ENCODE data around the gene CRACR2B. TPM values are rescaled to one million over a fixed set of nuclear protein-coding genes. Genes with fewer than 3 reads are reported as not detected.

CRACR2B gene
- total RNA-seq, 1 donor from 2014 or later: 1.5 TPM

DNA sequence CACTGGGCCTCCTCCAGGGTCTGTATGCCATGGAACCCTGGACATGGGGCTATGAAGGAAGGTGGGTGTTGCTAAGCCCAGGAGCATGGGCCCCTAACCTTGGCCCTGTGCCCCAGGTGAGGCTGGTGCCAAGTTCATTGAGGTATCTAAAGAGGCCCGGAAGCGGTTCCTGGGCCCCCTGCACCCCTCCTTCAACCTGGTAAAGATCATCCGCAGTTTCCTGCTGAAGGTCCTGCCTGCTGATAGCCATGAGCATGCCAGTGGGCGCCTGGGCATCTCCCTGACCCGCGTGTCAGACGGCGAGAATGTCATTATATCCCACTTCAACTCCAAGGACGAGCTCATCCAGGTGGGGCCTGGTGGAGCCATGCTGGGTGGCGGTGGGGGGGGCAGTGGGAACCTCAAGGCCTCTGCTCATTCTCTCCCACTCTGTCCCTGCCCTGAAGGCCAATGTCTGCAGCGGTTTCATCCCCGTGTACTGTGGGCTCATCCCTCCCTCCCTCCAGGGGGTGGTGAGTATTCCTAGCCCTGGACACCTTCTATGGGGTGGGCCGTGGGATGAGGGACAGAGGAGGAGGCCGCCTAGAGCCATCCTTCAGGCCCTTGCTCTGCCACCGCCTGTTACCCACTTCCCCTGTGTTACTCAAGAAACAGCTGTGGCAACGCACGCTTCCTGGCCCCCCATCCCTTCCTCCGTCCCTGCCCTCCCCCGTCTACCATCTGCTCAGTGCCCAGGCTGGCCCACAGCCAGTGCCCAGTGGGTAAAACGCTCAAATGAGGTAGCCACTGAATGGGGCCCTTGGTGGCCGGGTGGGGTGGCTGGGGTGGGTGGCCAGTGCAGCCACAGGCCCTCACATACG lies 6.0 kb upstream of the CRACR2B start:
- no peak for DNase-seq
- H3K27ac Mint-ChIP-seq: no peak overlapping the region
- no peaks in the 10 kb centered on the region for H3K9me3 Mint-ChIP-seq
- peak overlapping the region; percentile 35 for H3K4me3 Mint-ChIP-seq
- peaks cover 9% of the 10 kb centered on the region for H3K4me1 Mint-ChIP-seq
- H3K36me3 Mint-ChIP-seq (ENCODE audit: low read depth): peaks cover 13% of the 10 kb centered on the region
- intact Hi-C loops (cut with micrococcal nuclease): no loop called here
- peaks cover 1% of the 10 kb centered on the region for H3K27me3 Mint-ChIP-seq

DNA sequence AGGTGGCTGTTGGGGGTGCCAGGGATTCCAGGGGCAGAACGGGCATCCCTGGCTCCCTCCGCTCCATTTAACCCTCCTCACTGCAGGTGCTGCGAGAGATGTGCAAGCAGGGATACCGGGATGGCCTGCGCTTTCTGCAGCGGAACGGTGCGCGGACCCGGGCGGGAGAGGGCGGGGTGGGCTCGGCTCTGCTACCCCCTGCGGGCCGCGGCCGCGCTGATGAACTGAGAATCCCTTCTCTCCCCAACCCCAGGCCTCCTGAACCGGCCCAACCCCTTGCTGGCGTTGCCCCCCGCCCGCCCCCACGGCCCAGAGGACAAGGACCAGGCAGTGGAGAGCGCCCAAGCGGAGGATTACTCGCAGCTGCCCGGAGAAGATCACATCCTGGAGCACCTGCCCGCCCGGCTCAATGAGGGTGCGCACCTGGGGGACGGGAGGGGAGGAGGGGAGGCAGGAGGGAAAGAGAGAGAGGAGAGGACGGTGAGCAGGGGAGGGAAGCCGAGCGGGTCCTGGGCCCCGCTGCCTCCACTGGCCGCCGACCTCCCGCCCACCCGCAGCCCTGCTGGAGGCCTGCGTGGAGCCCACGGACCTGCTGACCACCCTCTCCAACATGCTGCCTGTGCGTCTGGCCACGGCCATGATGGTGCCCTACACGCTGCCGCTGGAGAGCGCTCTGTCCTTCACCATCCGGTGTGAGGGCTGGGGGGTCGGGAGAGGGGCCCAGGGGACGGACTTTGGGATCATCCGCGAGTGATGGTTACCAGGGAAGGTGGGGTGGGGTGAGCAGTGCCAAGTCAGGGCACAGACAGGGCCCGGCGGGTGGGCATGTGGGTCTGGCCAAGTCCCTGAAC lies 4.1 kb upstream of the CRACR2B start:
- Mint-ChIP-seq H3K27ac (no peak overlapping the region), H3K9me3 (no peaks in the 10 kb centered on the region), H3K36me3 (ENCODE audit: low read depth) (peaks cover 12% of the 10 kb centered on the region), H3K4me1 (peaks cover 16% of the 10 kb centered on the region), H3K27me3 (peaks cover 14% of the 10 kb centered on the region), H3K4me3 (no peak overlapping the region)
- intact Hi-C loops (cut with micrococcal nuclease): no loop called here
- no peak for DNase-seq

DNA sequence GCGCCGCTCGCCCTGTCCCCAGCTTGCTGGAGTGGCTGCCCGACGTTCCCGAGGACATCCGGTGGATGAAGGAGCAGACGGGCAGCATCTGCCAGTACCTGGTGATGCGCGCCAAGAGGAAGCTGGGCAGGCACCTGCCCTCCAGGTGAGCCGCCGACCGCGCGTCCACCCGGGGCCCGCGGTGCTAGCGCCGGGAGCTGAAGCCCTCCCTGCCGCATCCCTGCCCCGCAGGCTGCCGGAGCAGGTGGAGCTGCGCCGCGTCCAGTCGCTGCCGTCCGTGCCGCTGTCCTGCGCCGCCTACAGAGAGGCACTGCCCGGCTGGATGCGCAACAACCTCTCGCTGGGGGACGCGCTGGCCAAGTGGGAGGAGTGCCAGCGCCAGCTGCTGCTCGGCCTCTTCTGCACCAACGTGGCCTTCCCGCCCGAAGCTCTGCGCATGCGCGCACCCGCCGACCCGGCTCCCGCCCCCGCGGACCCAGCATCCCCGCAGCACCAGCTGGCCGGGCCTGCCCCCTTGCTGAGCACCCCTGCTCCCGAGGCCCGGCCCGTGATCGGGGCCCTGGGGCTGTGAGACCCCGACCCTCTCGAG lies 3.3 kb upstream of the CRACR2B start:
- intact Hi-C loops (cut with micrococcal nuclease): no loop called here
- no peak for DNase-seq
- H3K4me3 Mint-ChIP-seq: no peak overlapping the region

DNA sequence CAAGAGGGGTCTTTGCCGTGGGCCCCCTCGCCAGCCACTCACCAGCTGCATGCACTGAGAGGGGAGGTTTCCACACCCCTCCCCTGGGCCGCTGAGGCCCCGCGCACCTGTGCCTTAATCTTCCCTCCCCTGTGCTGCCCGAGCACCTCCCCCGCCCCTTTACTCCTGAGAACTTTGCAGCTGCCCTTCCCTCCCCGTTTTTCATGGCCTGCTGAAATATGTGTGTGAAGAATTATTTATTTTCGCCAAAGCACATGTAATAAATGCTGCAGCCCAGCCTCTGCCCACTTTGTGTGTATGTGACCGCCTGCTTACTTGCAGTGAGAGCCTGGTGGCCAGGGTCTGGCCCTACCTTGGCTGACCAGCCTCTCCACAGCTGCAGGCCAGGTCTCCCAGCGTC lies 2.8 kb upstream of the CRACR2B start:
- intact Hi-C loops (cut with micrococcal nuclease): no loop called here
- DNase-seq: no peak
- no peak overlapping the region for H3K27ac Mint-ChIP-seq
- H3K4me1 Mint-ChIP-seq: peaks cover 22% of the 10 kb centered on the region
- no peak overlapping the region for H3K4me3 Mint-ChIP-seq
- peaks cover 25% of the 10 kb centered on the region for H3K27me3 Mint-ChIP-seq
- H3K9me3 Mint-ChIP-seq: no peaks in the 10 kb centered on the region
- peaks cover 12% of the 10 kb centered on the region for H3K36me3 Mint-ChIP-seq (ENCODE audit: low read depth)

More for the DNA sequence above, 3.3 kb upstream of the CRACR2B start:
- Mint-ChIP-seq H3K36me3 (ENCODE audit: low read depth) (peaks cover 12% of the 10 kb centered on the region), H3K9me3 (no peaks in the 10 kb centered on the region), H3K4me1 (peaks cover 20% of the 10 kb centered on the region), H3K27ac (no peak overlapping the region), H3K27me3 (peaks cover 20% of the 10 kb centered on the region)

DNA sequence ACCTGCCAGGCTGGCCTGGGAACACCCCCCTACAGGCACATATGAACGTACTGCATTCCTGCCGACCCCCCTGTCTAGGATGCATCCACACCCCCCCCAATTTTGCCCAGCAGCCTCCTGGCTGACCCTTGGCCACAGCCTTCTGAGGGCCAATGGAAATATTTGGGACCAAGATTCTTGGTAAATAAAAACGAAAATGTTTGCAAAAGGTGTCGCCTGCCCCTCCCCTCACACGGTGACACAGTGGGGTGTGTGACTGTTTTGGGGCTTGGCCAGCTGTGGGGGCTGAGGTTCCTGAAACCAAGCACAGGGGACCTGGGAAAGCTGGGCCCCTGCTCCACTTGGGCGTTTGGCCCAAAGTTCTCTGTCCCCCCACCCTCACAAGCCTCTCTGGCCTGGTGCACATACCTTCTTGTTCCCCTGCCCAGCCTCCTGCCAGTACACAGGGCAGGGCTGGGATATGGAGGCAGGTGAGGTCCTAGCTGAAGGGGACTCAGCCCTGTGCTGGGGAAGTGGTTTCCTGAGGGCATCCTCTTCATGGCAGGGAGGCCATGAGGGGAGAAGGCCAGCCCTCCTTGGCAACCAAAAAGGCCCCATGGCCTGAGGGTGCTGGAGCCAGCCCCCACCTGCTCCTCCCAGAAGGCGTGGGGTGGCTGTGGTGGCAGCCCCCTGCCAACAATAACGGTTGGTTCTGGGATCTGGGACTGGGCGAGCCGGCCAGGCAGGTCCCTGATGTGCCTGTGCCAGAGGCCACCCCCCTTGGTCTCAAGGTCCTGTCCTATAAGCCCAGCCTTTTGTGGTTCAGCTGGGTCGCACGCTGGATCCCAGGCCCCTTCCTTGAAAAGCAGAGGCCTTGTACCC lies 2.1 kb upstream of the CRACR2B start:
- Mint-ChIP-seq H3K27me3 (peaks cover 29% of the 10 kb centered on the region), H3K9me3 (no peaks in the 10 kb centered on the region), H3K4me1 (peaks cover 22% of the 10 kb centered on the region), H3K4me3 (no peak overlapping the region), H3K27ac (no peak overlapping the region), H3K36me3 (ENCODE audit: low read depth) (peaks cover 12% of the 10 kb centered on the region)
- no peak for DNase-seq
- intact Hi-C loops (cut with micrococcal nuclease): loop anchor here (2.0 kb wide), 1 partner anchor 15 kb away; no protein-coding TSS in a partner anchor

DNA sequence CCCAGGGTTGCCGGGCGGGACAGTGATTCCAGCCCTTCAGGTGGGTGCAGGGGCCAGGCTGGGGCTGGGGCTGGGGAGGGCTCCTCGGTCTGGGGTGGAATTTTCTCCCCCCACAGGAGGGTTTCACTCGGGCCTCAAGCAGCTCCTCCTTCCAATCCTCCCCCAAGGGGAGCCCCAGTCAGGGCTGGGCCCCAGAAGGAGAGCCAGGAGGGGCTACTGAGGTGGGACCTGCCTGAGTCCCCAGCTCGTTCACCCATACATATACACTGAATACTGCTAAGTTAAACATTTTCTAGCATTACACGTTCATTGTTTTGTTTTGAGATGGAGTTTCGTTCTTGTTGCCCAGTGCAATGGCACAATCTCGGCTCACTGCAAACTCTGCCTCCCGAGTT lies 1.5 kb upstream of the CRACR2B start:
- H3K27ac Mint-ChIP-seq: peak overlapping the region; percentile 56
- H3K4me3 Mint-ChIP-seq: peak overlapping the region; percentile 81
- no peaks in the 10 kb centered on the region for H3K9me3 Mint-ChIP-seq
- peaks cover 32% of the 10 kb centered on the region for H3K27me3 Mint-ChIP-seq
- intact Hi-C loops (cut with micrococcal nuclease): loop anchor here (2.0 kb wide), 1 partner anchor 15 kb away; no protein-coding TSS in a partner anchor
- DNase-seq: no peak
- H3K36me3 Mint-ChIP-seq (ENCODE audit: low read depth): peaks cover 12% of the 10 kb centered on the region
- H3K4me1 Mint-ChIP-seq: peaks cover 18% of the 10 kb centered on the region

DNA sequence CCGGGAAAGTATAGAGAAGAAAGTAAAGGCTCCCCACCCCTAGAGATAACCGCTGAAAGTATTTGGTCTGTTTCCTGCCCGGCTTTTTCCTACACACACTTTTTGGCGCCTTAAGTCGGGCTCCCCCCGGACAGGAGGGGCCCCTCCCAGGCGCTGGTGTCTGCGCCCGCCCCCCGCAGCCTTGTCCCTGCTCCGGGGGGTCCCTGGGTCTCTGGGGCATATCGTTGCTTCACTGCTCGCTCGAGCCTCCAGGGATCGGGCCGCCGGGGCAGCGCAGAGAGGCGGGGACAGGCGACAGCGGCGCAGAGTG lies 928 bp upstream of the CRACR2B start:
- peaks cover 20% of the 10 kb centered on the region for H3K4me1 Mint-ChIP-seq
- intact Hi-C loops (cut with micrococcal nuclease): loop anchor here (2.0 kb wide), 1 partner anchor 16 kb away; no protein-coding TSS in a partner anchor
- no peaks in the 10 kb centered on the region for H3K9me3 Mint-ChIP-seq
- peaks cover 37% of the 10 kb centered on the region for H3K27me3 Mint-ChIP-seq
- peak overlapping the region; percentile 56 for H3K27ac Mint-ChIP-seq
- peak overlapping the region; percentile 81 for H3K4me3 Mint-ChIP-seq
- no peak for DNase-seq
- peaks cover 12% of the 10 kb centered on the region for H3K36me3 Mint-ChIP-seq (ENCODE audit: low read depth)

DNA sequence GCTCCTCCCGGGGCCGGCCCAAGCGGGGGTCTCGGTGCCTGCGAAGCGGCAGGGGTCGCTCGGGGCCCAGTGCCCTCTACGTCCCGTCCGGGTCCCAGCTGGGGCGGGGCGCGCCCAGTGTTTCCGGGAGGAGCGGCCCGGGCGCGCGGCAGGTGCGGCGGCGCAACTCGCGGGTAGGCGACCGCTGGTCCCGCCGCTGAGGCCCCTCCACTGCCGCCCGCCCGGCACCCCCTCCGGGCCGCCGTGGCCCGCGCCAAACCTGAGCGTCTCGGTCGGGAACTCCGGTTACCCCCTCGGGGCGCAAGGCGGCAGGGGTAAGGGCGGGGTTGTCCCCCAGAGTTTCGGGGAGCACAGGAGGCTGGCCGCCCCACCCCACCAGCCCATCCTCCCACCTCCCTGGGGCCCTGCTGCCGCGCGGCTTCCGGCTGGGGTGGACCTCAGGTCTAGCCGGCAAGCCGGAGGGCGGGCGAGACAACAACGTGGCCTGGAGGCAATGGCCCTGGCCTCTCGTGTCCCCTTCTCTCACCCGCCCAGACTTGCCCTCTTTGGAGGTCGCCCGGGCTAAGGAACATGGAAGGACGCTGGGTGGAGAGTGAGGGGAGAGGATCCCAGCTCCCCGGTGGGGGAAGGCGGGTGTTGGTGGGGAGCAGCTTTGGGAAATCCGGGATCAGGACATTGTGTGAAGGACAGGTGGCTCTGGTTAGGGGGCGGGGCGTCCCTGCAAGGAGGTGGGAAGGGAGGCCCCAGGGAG lies 398 bp upstream of the CRACR2B start:
- H3K4me1 Mint-ChIP-seq: peaks cover 24% of the 10 kb centered on the region
- peak overlapping the region; percentile 81 for H3K4me3 Mint-ChIP-seq
- intact Hi-C loops (cut with micrococcal nuclease): loop anchor here (2.0 kb wide), 1 partner anchor 17 kb away; no protein-coding TSS in a partner anchor
- peak overlapping the region; percentile 11 for H3K27ac Mint-ChIP-seq
- peak; percentile 84 for DNase-seq
- H3K27me3 Mint-ChIP-seq: peaks cover 42% of the 10 kb centered on the region
- peaks cover 11% of the 10 kb centered on the region for H3K36me3 Mint-ChIP-seq (ENCODE audit: low read depth)
- no peaks in the 10 kb centered on the region for H3K9me3 Mint-ChIP-seq

DNA sequence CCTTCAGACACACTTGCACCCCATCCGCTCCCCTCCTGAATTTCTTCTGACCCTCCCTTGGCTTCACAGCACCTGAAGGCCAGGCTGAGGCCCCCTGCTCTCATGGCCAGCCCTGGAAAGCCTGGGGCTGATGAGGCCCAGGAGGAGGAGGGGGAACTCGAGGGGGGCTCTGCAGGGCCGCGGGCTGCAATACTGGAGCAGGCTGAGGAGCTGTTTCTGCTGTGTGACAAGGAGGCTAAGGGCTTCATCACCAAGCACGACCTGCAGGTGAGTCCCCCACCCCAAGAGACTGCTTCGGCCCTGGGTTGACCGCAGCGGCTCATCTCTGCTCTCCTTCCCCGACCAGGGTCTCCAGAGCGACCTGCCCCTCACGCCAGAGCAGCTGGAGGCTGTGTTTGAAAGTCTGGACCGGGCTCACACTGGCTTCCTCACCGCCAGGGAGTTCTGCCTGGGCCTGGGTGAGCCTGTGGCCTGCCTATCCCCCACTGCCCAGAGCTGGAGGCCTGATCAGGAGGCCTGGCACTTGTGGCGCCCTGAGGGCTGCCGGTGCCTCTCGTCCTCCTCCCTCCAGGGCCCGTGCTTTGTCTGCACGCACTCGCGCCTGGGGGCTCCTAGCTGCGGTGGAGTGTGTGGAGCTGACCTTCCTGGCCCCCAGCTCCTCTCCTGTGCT lies 922 bp downstream of the CRACR2B start:
- intact Hi-C loops (cut with micrococcal nuclease): no loop called here
- no peak overlapping the region for H3K27ac Mint-ChIP-seq
- peaks cover 9% of the 10 kb centered on the region for H3K36me3 Mint-ChIP-seq (ENCODE audit: low read depth)
- peaks cover 42% of the 10 kb centered on the region for H3K27me3 Mint-ChIP-seq
- H3K4me3 Mint-ChIP-seq: peak overlapping the region; percentile 79
- peaks cover 24% of the 10 kb centered on the region for H3K4me1 Mint-ChIP-seq
- no peaks in the 10 kb centered on the region for H3K9me3 Mint-ChIP-seq
- DNase-seq: no peak

DNA sequence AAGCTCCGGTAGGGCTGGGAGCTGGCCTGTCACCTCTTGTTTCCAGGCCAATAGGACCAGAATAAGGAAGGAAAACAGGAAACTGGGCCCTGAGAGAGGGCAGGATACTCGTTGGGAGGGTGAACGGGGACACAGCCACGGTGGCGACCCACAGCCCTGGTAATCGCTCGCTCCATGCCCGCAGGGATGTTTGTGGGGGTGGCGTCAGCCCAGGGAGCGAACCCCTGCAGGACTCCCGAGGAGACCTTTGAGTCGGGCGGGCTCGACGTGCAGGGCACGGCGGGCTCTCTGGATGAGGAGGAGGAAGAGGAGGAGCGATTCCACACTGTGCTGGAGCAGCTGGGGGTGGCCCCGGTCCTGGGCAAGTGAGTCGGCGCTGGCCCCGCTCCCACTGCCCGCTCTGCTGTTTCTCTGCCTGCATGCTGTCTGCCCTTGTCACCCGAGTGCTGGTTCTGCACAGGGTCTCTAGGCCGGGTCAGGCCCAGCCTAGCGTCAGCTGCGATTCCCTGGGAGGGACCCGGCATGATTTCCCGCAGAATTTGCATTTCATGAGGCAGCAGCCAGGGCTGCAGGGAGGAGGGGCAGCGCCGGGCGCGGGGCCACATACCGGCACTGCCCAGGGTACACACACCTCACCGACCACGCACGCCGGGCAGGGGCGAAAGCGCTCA lies 1.6 kb downstream of the CRACR2B start:
- intact Hi-C loops (cut with micrococcal nuclease): no loop called here
- H3K4me3 Mint-ChIP-seq: peak overlapping the region; percentile 51
- no peak for DNase-seq
- peaks cover 8% of the 10 kb centered on the region for H3K36me3 Mint-ChIP-seq (ENCODE audit: low read depth)
- no peaks in the 10 kb centered on the region for H3K9me3 Mint-ChIP-seq
- H3K27ac Mint-ChIP-seq: no peak overlapping the region
- peaks cover 44% of the 10 kb centered on the region for H3K27me3 Mint-ChIP-seq
- H3K4me1 Mint-ChIP-seq: peaks cover 31% of the 10 kb centered on the region

DNA sequence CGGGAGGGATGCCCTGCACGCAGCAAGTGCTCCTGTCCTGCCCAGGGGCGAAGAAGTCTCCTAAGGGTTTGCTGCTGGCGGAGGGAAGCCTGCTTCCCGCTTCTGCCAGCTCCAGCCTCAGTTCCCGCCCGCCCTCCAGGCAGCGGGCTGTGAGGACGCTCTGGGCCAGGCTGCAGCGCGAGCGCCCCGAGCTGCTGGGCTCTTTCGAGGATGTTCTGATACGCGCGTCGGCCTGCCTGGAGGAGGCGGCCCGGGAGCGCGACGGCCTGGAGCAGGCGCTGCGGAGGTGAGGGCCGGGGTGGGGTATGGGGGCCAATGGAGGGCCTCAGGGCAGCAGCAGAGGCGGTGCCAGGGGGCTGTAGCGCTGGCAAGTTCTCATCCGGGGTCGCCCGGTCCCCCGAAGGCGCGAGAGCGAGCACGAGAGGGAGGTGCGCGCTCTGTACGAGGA lies 2.2 kb downstream of the CRACR2B start:
- H3K4me1 Mint-ChIP-seq: peaks cover 32% of the 10 kb centered on the region
- DNase-seq: peak; percentile 70
- H3K27ac Mint-ChIP-seq: no peak overlapping the region
- peaks cover 5% of the 10 kb centered on the region for H3K36me3 Mint-ChIP-seq (ENCODE audit: low read depth)
- H3K4me3 Mint-ChIP-seq: peak overlapping the region; percentile 55
- intact Hi-C loops (cut with micrococcal nuclease): no loop called here
- H3K9me3 Mint-ChIP-seq: no peaks in the 10 kb centered on the region
- peaks cover 44% of the 10 kb centered on the region for H3K27me3 Mint-ChIP-seq

All from activated CD4-positive, alpha-beta T cell treated with anti-CD3 and anti-CD28 coated beads, Interleukin-2, amount 10 ng/mL, durations not matched to agents 24 days and 14 days (primary cell).